Measurements from ENCODE around the gene SEC16A.

SEC16A gene

GRCh38 chr9:136484153-136485048, 1.6 kb upstream of the SEC16A start:
- no peak for DNase-seq

DNA sequence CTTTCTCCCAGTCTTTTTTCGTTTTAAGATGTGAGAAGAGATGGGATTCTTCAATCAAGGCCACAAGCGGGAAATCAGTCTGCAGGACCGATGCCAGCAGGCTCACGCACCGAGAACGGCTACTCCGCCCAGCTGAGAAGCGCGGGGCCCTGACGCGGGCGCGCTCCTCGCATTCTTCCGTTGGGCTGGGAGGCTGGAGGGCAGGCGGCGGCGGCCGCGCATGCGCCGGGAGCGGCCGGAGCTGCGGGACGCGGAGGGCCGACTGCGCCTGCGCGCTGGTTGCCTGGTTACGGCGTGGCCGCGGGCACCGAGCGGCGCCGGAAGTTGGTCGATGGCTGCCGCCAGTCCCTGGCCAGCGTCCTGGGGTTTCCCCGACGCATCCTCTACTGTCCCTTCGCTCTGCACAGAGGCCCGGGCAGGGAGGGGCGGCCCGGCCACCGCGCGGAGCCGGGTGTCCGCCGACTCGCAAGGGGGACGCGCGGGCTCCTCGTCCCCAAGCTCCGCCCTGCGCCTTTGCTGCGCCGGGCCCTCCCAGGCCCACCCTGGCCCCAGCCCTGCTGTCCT, 831 bp upstream of the SEC16A start:
- peak; percentile 76 for DNase-seq

- DNase-seq: no peak
Measured at GRCh38 chr9:136482046-136482792, 621 bp downstream of the SEC16A start.

DNA sequence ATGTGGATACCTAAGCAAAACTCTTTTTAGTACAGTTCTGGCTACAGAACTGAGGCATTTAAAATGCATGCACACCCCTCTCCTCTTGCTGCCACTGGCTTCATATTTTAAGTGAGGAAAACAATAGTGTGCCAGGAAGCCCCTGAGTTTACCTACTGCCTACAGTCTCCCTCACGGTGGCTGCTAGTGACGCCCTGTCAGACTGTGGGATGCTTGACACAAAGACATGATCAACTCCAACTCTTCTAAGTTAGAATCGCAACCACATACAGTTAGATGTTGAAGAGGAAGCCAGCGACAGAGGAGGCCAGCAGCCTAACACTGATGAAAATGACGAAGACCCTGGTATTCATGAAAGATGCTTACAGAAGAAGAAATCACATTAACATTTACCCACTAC, 1.3 kb downstream of the SEC16A start:
- no peak for DNase-seq

- no peak for DNase-seq
Measured at GRCh38 chr9:136476369-136477150, 6.3 kb downstream of the SEC16A start.

DNA sequence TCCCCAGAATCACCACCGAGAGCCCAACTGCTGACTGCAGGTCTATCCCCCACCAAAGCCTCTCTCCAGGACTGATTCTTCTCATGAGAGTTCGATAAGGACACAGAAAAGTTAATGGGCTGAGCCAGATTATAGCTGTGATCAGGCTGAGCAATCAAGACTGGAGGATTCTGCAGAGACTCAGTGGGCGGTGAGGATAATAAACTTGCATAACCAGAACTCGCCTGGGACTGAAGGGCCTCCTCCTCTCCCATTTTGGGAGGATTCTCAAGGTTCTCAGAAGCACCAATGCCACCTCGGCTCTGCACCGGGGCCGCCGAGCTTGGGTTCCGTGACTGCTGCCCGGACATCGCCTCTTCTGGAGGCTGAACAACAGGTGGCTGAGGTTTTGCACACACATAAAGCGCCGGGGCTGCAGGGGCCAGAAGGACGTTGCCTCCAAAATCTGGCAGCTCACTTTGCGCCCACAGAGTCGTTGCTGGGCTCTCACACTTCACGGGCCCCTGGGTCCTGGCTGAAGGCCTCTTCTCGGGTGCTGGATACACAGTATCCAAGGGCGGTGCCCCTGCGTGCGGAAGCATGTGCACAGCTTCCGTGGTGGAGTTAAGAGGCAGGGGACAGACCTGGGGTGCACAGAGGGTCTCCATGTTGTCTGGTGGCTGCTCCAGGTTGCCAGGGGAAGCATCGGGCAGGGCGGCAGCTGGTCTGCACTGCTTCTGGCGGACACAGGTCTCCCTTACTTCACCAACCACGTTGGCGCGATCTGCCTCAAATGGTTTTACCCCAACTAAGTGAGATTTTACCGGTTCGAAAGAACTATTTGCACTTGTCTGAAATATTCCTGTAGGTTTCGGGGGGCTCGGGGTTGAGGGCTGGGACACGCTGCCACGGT, 7.6 kb downstream of the SEC16A start:
- DNase-seq: no peak

GRCh38 chr9:136474021-136474640, 8.7 kb downstream of the SEC16A start:
- no peak for DNase-seq

DNA sequence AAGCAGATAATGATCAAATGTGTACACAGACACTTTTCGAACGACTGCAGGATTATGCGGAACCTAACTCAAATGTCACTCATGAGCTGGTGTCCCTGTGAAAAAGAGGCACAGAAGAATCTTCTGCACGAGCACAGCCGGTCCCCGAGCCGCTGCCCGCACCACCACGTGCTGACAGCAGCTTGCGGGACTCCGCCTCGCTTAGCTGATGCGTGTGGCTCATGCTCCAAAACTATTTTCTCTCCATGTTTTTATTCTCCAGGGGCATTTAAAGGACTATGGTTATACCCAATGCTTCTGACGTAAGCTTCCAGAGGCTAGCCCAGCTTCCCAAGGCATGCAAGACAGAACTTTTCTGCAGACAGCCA, 9.5 kb downstream of the SEC16A start:
- DNase-seq: no peak

DNA sequence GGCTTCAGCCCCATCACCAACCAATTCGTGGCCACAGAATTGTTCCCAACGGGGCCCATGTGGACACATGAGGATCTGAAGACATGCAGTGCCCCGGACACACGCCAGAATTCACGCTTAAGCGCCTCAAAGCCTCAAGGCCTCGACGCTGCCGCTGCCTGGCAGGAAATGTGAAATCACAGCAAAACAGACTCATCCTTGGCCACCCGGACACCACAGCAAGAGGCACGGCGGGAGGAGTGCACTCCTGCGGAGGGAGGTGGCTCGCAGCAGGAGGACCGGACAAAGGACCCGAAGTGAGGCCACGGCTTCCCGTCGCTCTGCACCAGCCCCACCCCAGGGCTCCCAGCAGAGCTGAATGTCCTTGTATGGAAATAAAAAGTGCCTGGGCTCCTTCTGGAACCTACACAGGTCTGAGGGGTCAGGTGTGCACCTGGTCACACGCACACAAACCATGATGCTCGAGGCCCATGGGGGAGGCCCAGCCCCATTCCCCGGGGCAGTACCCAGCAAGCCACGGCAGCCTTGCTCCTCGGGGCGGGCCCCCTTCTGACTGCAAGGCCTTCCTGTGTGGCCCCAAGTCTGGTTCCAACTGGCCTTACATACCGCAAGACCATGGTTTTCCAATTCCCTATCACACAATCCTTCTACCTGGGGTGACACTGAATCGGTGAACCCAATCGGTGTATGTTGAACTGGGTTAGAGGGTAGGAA, 10.0 kb downstream of the SEC16A start:
- DNase-seq: no peak

- DNase-seq: no peak
Measured at GRCh38 chr9:136471802-136472487, 10.9 kb downstream of the SEC16A start.

- no peak for DNase-seq
Measured at GRCh38 chr9:136470792-136471469, 11.9 kb downstream of the SEC16A start.

GRCh38 chr9:136470356-136470755, 12.5 kb downstream of the SEC16A start:
- DNase-seq: no peak

DNA sequence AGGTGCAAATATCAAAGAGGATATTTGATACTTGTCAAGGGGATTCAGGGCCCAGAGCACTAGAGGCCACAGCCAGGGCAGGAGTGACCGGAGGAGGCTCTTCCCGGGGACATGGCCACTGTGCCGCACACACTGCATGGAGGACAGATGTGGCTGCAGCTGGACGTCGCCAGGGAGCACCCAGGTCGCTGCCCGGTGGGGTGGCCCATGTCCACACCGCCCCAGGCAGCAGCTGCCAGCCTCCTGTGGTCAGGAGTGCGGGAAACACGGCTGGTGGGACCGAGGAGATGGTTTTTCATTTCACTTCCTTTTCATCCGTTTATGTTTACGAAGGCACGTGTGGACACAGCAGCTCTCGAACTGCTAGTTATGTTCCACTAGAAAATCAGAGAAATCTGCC, 15.1 kb downstream of the SEC16A start:
- no peak for DNase-seq

- no peak for DNase-seq
Measured at GRCh38 chr9:136466155-136466541, 16.7 kb downstream of the SEC16A start.

DNA sequence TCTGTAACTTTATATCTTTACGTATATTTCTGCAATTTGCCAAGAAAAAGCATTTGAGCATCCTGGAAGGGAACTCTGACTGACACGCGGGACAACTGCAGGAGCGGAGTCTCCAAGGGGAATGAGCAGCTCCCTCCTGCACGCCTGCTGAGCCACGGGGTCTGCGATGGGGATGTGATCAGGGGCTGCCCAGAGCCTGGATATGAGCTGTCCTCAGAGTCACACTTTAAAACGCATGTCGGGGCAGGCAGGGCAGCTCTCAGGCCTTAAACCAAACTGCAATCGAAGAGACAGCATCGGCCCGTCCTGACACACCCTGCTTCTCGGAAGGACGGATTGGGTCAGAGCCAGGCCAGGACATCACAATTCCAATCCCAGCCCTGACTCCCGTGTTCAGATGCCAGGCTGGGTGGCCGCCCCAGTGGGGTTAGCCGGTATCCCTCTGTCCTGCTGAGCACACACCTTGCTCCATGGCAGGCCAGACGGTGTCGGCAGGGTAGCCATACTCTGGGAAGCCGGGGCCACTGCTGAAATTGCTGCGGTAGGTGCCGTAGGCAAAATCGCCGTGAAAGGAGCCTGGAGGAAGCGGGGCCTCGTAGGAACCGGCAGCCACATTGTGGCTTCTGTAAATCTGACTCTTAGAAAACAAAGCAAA, 17.2 kb downstream of the SEC16A start:
- no peak for DNase-seq

- no peak for DNase-seq
Measured at GRCh38 chr9:136464241-136464640, 18.6 kb downstream of the SEC16A start.

GRCh38 chr9:136463578-136463977, 19.3 kb downstream of the SEC16A start:
- no peak for DNase-seq

DNA sequence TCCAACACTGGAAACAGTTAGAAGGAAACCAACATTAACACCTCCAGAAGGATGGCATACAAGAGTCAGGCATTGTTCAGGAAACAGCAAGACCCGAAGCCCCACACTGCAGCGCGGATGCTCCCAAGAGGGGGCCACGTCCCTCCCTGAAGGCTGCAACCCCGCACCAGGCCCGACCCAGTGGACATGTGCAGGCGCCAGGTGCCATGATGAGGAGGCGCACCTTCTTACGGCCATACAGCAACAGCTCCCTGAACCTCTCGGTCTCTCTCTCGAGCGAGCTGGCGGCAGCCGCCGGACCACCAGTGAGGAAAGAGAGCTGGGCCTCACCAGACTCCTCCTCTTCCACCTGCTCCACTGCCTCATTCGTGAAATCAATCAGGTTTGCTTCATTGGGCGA, 20.2 kb downstream of the SEC16A start:
- no peak for DNase-seq

DNA sequence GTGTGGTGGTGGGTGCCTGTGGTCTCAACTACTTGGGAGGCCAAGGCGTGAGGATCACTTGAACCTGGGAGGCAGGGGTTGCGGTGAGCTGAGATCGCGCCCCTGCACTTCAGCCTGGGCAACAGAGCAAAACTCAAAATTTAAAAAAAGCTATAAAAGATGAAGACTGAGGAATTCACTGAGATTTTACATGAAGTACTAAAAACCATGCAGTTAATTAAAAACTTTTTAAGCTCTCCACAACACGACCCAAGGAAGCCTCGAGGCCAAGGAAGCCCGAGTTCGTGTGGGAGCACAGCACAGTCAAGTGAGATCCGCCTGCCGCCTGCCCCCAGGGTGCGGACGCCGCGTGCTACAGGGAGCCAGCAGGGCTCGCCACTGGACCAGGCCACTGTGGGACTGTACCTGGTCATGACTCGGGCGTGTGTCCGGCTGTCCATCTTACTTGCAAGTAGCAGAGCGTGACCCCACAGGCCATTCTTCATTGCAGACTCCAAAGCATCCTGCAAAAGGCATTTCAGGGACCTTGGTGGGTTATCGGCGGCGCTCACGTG, 22.0 kb downstream of the SEC16A start:
- DNase-seq: no peak

All from DMS79 (cell line).